DND-41 (cell line): ENCODE results near the gene PPP1R12A.

Experiments
- CTCF ChIP-seq: IDR thresholded peaks from 2 replicates; pipeline ENCODE4 v1.5.1; 2012; ENCODE audit warnings: borderline replicate concordance, low read length, moderate library complexity, mild to moderate bottlenecking; ENCODE audit not compliant: poor library complexity, severe bottlenecking; ENCODE audit errors: extremely low read depth
- EZH2 ChIP-seq: IDR thresholded peaks from 3 replicates; pipeline ENCODE4 v1.6.1; 2012; ENCODE audit warnings: borderline replicate concordance, low read depth, mild to moderate bottlenecking, moderate library complexity, low read length, inconsistent platforms; ENCODE audit not compliant: severe bottlenecking

DNA sequence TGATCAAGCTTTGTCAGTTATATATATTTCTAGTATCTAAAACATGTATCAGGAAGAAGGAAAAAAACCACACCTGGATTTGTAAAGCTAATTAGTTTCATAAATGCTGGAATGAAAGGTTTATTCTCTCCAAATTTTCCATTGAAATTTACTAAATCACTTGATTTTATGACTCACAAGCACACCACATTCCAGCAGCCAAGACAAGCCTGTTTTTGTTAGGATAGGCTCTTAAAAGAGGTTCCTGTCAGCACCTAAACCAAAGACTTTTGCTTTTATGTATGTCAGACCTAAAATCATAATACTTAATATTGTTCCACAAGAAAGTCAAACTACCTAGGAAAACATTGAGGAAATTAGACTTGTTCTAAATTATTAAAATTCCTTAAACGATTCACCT lies 158.8 kb downstream of the PPP1R12A start:
- TF ChIP-seq CTCF (no peak), EZH2 (no peak)
